ENCODE measurements around the gene RAB36.

RAB36 gene

GRCh38 chr22:23187871-23188700 is 42.8 kb downstream of the RAB36 start:
- TF ChIP-seq CTCF (conservative IDR thresholded peaks at IDR 0.05; ENCODE audit: low read length) = no peak
- no peak for DNase-seq (ENCODE audit: low read depth)
- no peak overlapping the region for H3K4me3 ChIP-seq (ENCODE audit: low read length)

- DNase-seq (ENCODE audit: low read depth) = no peak
- H3K4me3 ChIP-seq (ENCODE audit: low read length) = no peak overlapping the region
- TF ChIP-seq CTCF (conservative IDR thresholded peaks at IDR 0.05; ENCODE audit: low read length) = no peak
These were observed 45.2 kb downstream of the RAB36 start for GRCh38 chr22:23190526-23190925.

- DNase-seq (ENCODE audit: low read depth) = no peak
- no peak overlapping the region for H3K4me3 ChIP-seq (ENCODE audit: low read length)
- no peak for TF ChIP-seq CTCF (conservative IDR thresholded peaks at IDR 0.05; ENCODE audit: low read length)
These were observed 46.9 kb downstream of the RAB36 start for GRCh38 chr22:23192133-23192532.

GRCh38 chr22:23192558-23192957 is 47.3 kb downstream of the RAB36 start:
- no peak for DNase-seq (ENCODE audit: low read depth)
- no peak for TF ChIP-seq CTCF (conservative IDR thresholded peaks at IDR 0.05; ENCODE audit: low read length)
- H3K4me3 ChIP-seq (ENCODE audit: low read length) = no peak overlapping the region

GRCh38 chr22:23193196-23193827 is 48.0 kb downstream of the RAB36 start:
- DNase-seq (ENCODE audit: low read depth) = no peak
- H3K4me3 ChIP-seq (ENCODE audit: low read length) = no peak overlapping the region
- no peak for TF ChIP-seq CTCF (conservative IDR thresholded peaks at IDR 0.05; ENCODE audit: low read length)

GRCh38 chr22:23193882-23194281 is 48.6 kb downstream of the RAB36 start:
- no peak overlapping the region for H3K4me3 ChIP-seq (ENCODE audit: low read length)
- TF ChIP-seq CTCF (conservative IDR thresholded peaks at IDR 0.05; ENCODE audit: low read length) = no peak
- DNase-seq (ENCODE audit: low read depth) = no peak

- DNase-seq (ENCODE audit: low read depth) = no peak
- no peak for TF ChIP-seq CTCF (conservative IDR thresholded peaks at IDR 0.05; ENCODE audit: low read length)
- H3K4me3 ChIP-seq (ENCODE audit: low read length) = no peak overlapping the region
These were observed 50.9 kb downstream of the RAB36 start for GRCh38 chr22:23196165-23196564.
